HepG2 (cell line): ENCODE results near the gene ANXA10. TPM values are rescaled to one million over a fixed set of nuclear protein-coding genes. Genes with fewer than 3 reads are reported as not detected.

Experiments used
- ATAC-seq: fragments of 200-7000 bp; cut with Tn5 transposase; 3 replicates; pipeline ENCODE4 v1.9.1; 2020; ENCODE audit warnings: mild to moderate bottlenecking, moderate library complexity
- BruUV-seq: library from RNA; stranded (reverse); fragments of 400-500 nt; replicated peaks from 2 replicates; lab custom pipeline; 2021; lab: Mats Ljungman, UMichigan
- CTCF ChIA-PET: fragments of 300-600 bp; formaldehyde crosslinking; extraction: SDS; loops from one replicate; lab custom pipeline; 2021; ENCODE audit warnings: low total read pairs, inconsistent platforms, low intra/inter-chr PET ratio; lab: Yijun Ruan, JAX
- POLR2A ChIA-PET: fragments of 350-600 bp; sonication (Branson Sonifier 250); formaldehyde crosslinking; loops from one replicate; lab custom pipeline; 2020; ENCODE audit warnings: antibody characterized with exemption, inconsistent platforms; lab: Yijun Ruan, JAX
- DNase-seq: peaks from one replicate; pipeline ENCODE4 v3.0.0-alpha.2; 2015; ENCODE audit warnings: low spot score
- FAIRE-seq: peaks from 3 replicates; lab custom pipeline; 2011; peaks lifted over from hg19 to GRCh38; lab: Jason Lieb, UNC
- H2AFZ ChIP-seq: one replicate; pipeline ENCODE4 v1.6.1; 2011; ENCODE audit warnings: low read length, inconsistent platforms
- H3K27ac ChIP-seq: fragments of 300-600 bp; 3 replicates; pipeline ENCODE4 v1.8.0; 2011; ENCODE audit warnings: mixed run types, mild to moderate bottlenecking, mixed read lengths, low read length, inconsistent platforms; ENCODE audit not compliant: insufficient read depth; ENCODE audit errors: extremely low read length
- H3K27me3 ChIP-seq, 2 experiments: fragments of 200-600 bp in 1 of 2; 2 replicates in 1 of 2; 3 replicates in 1 of 2; pipeline versions ENCODE4 v1.6.0 to v1.8.0; 2011; ENCODE audit warnings: low read length in 2 of 2, mild to moderate bottlenecking in 2 of 2, moderate library complexity in 2 of 2, inconsistent platforms in 1 of 2; ENCODE audit not compliant: insufficient read depth in 2 of 2, control insufficient read depth in 1 of 2
- H3K36me3 ChIP-seq, 2 experiments: fragments of 200-600 bp in 1 of 2; replicated peaks in 1 of 2; 2 replicates in 1 of 2; 3 replicates in 1 of 2; pipeline versions ENCODE4 v1.5.1 to v1.8.0; 2011; ENCODE audit warnings: low read length in 2 of 2, inconsistent platforms in 1 of 2; ENCODE audit not compliant: insufficient read depth in 2 of 2, control insufficient read depth in 1 of 2
- H3K4me1 ChIP-seq: 2 replicates; pipeline ENCODE4 v1.5.1; 2012; ENCODE audit warnings: low read length, inconsistent platforms; ENCODE audit not compliant: insufficient read depth
- H3K4me2 ChIP-seq: 2 replicates; pipeline ENCODE4 v1.6.0; 2011; ENCODE audit warnings: low read depth, low read length, inconsistent platforms
- H3K4me3 ChIP-seq, 3 experiments: fragments of 200-600 bp in 1 of 3; sonication (generic), shearing (Covaris generic) in 1 of 3; replicated peaks in 1 of 3; 2 replicates each; pipeline ENCODE4 v1.5.1; 2011 to 2016; ENCODE audit warnings: low read length in 3 of 3, inconsistent platforms in 2 of 3, low read depth in 2 of 3, mild to moderate bottlenecking in 2 of 3, control low read depth in 1 of 3, mixed read lengths in 1 of 3; ENCODE audit not compliant: insufficient read depth in 1 of 3
- H3K79me2 ChIP-seq: one replicate; pipeline ENCODE4 v1.6.1; 2011; ENCODE audit warnings: low read length, inconsistent platforms; ENCODE audit not compliant: insufficient read depth
- H3K9ac ChIP-seq: 2 replicates; pipeline ENCODE4 v1.6.0; 2011; ENCODE audit warnings: mild to moderate bottlenecking, low read depth, low read length, inconsistent platforms; ENCODE audit not compliant: insufficient read depth
- H3K9me3 ChIP-seq: 2 replicates; pipeline ENCODE4 v1.5.1; 2012; ENCODE audit warnings: mild to moderate bottlenecking, low read length
- H4K20me1 ChIP-seq: 2 replicates; pipeline ENCODE4 v1.6.0; 2011; ENCODE audit warnings: inconsistent platforms, mild to moderate bottlenecking, low read length, moderate library complexity; ENCODE audit not compliant: insufficient read depth
- CBFB ChIP-seq: sonication (generic); formaldehyde crosslinking; IDR thresholded peaks from 2 replicates; pipeline ENCODE4 v1.4.0; 2020; ENCODE audit warnings: missing genetic modification reagents
- FOSL2 ChIP-seq: sonication (generic); formaldehyde crosslinking; IDR thresholded peaks from 2 replicates; pipeline ENCODE4 v1.4.0; 2020; ENCODE audit warnings: missing genetic modification reagents
- HNRNPUL1 ChIP-seq: fragments of 200-400 bp; formaldehyde crosslinking; IDR thresholded peaks from 2 replicates; pipeline ENCODE4 v1.6.1; 2017; ENCODE audit warnings: low read depth, mild to moderate bottlenecking, low read length, moderate library complexity
- IKZF1 ChIP-seq: fragments of 450-650 bp; IDR thresholded peaks from 2 replicates; pipeline ENCODE4 v1.7.1; 2016
- MIER3 ChIP-seq: IDR thresholded peaks from 2 replicates; pipeline ENCODE4 v1.6.1; 2016; ENCODE audit warnings: missing compliant biosample characterization, borderline replicate concordance
- NFE2 ChIP-seq: sonication (generic); formaldehyde crosslinking; IDR thresholded peaks from 2 replicates; pipeline ENCODE4 v1.4.0; 2020; ENCODE audit warnings: missing genetic modification reagents
- SAP130 ChIP-seq: IDR thresholded peaks from 2 replicates; pipeline ENCODE4 v1.6.1; 2016; ENCODE audit warnings: low read depth
- SETDB1 ChIP-seq: sonication (generic); formaldehyde crosslinking; IDR thresholded peaks from 2 replicates; pipeline ENCODE4 v1.5.1; 2020; ENCODE audit warnings: missing genetic modification reagents, mild to moderate bottlenecking, borderline replicate concordance
- SMYD3 ChIP-seq: sonication (generic); formaldehyde crosslinking; IDR thresholded peaks from 2 replicates; pipeline ENCODE4 v1.8.1; 2023; ENCODE audit warnings: mild to moderate bottlenecking, missing genetic modification reagents
- SSRP1 ChIP-seq: IDR thresholded peaks from 2 replicates; pipeline ENCODE4 v1.6.1; 2016; ENCODE audit warnings: control low read depth
- TOPORS ChIP-seq: sonication (generic); formaldehyde crosslinking; IDR thresholded peaks from 2 replicates; pipeline ENCODE4 v1.8.0; 2023; ENCODE audit warnings: mild to moderate bottlenecking, missing genetic modification reagents
- ZFX ChIP-seq: sonication (generic); formaldehyde crosslinking; IDR thresholded peaks from 2 replicates; pipeline ENCODE4 v1.4.0; 2020; ENCODE audit warnings: mild to moderate bottlenecking, low read depth, missing genetic modification reagents, moderate library complexity
- ZMYM4 ChIP-seq: sonication (generic); formaldehyde crosslinking; IDR thresholded peaks from 2 replicates; pipeline ENCODE4 v1.8.1; 2023; ENCODE audit warnings: mild to moderate bottlenecking, missing genetic modification reagents
- ZNF224 ChIP-seq: sonication (generic); formaldehyde crosslinking; IDR thresholded peaks from 2 replicates; pipeline ENCODE4 v1.5.0; 2020; ENCODE audit warnings: mild to moderate bottlenecking, missing genetic modification reagents
- ZNF337 ChIP-seq: sonication (generic); formaldehyde crosslinking; IDR thresholded peaks from 2 replicates; pipeline ENCODE4 v1.5.1; 2020; ENCODE audit warnings: missing genetic modification reagents, low read depth, mild to moderate bottlenecking, borderline replicate concordance
- ZNF431 ChIP-seq: sonication (generic); formaldehyde crosslinking; IDR thresholded peaks from 2 replicates; pipeline ENCODE4 v1.9.0; 2022; ENCODE audit warnings: missing genetic modification reagents, low read depth, mild to moderate bottlenecking, borderline replicate concordance
- ZNF556 ChIP-seq: sonication (generic); formaldehyde crosslinking; IDR thresholded peaks from 2 replicates; pipeline ENCODE4 v1.4.0; 2020; ENCODE audit warnings: mild to moderate bottlenecking, missing genetic modification reagents, borderline replicate concordance
- ZNF83 ChIP-seq: sonication (generic); formaldehyde crosslinking; IDR thresholded peaks from 2 replicates; pipeline ENCODE4 v1.4.0; 2020; ENCODE audit warnings: missing genetic modification reagents, mild to moderate bottlenecking, borderline replicate concordance
- WGBS: methylation state at CpG from one replicate; pipeline ENCODE4 v1.1.6; 2017; ENCODE audit warnings: low lambda C conversion rate; 5-methylcytosine and 5-hydroxymethylcytosine counted together
- in situ Hi-C: cut with HindIII; loops from 2 replicates; pipeline ENCODE4 v1.10.0; 2017; ENCODE audit warnings: low pct_unique_long_range_greater_than_20kb; ENCODE audit not compliant: extremely low pct_ligation_motif_present
- intact Hi-C: fragments of 100-400 bp; cut with micrococcal nuclease; formaldehyde crosslinking; loops from one replicate; pipeline ENCODE4 v1.10.0; 2022; ENCODE audit not compliant: unreplicated experiment
- polyA plus RNA-seq, 8 experiments: library from polyadenylated mRNA; depleted of rRNA in 3 of 8; stranded (reverse) in 7 of 8; unstranded in 1 of 8; fragments of >200 nt; fragmentation: Illumina TruSeq in 4 of 8; extraction: Trizol in 4 of 8; gene quantifications; 2 replicates each; pipeline versions ENCODE4 v1.2.1 to v1.2.3, GENCODE V29; 2011 to 2016; ENCODE audit warnings: low read depth in 4 of 8, missing spikeins in 1 of 8, mixed read lengths in 1 of 8; ENCODE audit not compliant: insufficient read depth in 1 of 8
- total RNA-seq, 5 experiments: library from RNA; depleted of rRNA; stranded (reverse); fragments of >200 nt; fragmentation: Illumina TruSeq; extraction: Trizol; gene quantifications; 2 replicates each; pipeline ENCODE4 v1.2.3, GENCODE V29; 2016; ENCODE audit warnings: low read depth in 1 of 5
- TF ChIP-seq, protein P1 (sequence below): sonication (generic); formaldehyde crosslinking; IDR thresholded peaks from 2 replicates; pipeline ENCODE4 v1.5.1; 2020; ENCODE audit warnings: mild to moderate bottlenecking, moderate library complexity, missing genetic modification reagents
- TF ChIP-seq, protein P2 (sequence below): sonication (generic); formaldehyde crosslinking; conservative IDR thresholded peaks from 2 replicates; pipeline ENCODE4 v1.4.0; 2020; ENCODE audit warnings: missing genetic modification reagents

ANXA10 gene
- total and polyA plus RNA-seq, 2 of the 13 experiments (the other 11 are each of a cell fraction or from before 2014, with no cell fraction given), result 0.08 TPM; not detected in 1

DNA sequence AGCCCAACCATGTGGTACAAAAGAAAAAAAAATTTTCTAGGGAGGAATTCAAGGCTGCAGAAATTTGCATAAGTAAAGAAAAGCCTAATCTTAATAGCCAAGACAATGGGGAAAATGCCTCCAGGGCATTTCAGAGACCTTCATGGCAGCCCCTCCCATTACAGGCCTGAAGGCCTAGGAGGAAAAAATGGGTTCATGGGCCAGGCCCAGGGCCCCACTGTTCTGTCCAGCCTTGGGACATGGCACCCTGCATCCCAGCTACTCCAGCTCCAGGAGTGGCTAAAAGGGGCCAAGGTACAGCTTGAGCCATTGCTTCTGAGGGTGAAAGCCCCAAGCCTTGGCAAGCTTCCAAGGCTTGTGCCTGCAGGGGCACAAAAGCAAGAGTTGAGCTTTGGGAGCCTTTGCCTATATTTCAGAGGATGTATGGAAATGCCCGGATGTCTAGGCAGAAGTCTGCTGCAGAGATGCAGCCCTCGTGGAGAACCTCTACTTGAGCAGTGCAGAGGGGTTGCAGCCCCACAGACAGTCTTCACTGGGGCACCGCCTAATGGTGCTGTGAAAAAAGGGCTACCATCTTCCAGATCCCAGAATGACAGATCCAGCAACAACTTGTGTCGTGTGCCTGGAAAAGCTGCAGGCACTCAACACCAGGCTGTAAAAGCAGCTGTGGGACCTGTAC lies 111.0 kb downstream of the ANXA10 start (continued):
- TF ChIP-seq TOPORS, result no peak
- TF ChIP-seq, all 625 proteins: peak for 0

DNA sequence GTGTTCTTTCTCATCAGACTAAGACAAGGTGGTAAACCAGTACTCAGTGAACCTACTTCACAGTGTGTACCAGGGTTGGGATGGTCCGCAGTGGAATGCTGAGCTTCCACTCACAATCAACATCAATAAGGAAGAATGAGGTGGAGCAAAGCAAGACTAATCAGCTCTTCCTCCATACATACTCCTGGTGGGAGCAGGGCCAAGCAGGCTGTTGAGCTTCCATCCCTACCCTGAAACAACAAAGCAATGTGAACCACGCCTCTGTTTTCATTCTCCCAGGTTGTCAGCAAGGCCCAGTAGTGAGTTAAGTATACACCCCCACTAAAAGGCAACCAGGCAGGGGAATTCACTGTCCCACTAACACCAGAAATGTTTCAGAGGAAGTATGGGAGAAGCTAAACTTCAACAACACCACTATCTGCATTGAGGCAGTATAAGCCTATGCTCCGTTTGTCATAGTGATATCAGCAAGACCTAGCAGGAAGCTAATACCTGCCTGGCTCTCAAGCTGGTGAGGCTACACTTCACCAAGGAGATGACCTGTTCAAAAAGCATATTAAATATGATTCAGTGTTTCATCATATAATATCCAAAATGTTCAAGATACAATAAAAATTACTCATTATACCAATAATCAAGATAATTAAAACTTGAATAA lies 116.7 kb downstream of the ANXA10 start:
- POLR2A ChIA-PET, result no interaction called here
- Histone ChIP-seq H3K4me2 (no peak overlapping the region), H3K36me3 (no peaks in the 10 kb centered on the region), H3K4me1 (no peaks in the 10 kb centered on the region), H4K20me1 (no peaks in the 10 kb centered on the region), H3K79me2 (no peaks in the 10 kb centered on the region), H2AFZ (no peak overlapping the region), H3K9ac (no peak overlapping the region), H3K4me3 (no peak overlapping the region), H3K27me3 (no peaks in the 10 kb centered on the region), H3K27ac (no peak overlapping the region), H3K9me3 (peaks cover 11% of the 10 kb centered on the region)
- CTCF ChIA-PET, result no interaction called here
- ATAC-seq (no peak), DNase-seq (no peak), FAIRE-seq (no peak)
- no TSS peak for BruUV-seq
- intact Hi-C loops, result no loop called here
- 32% methylated on average over 2 of the region's 3 CpGs for WGBS
- in situ Hi-C loops, result no loop called here
- TF ChIP-seq ZNF224 (CRISPR knock-in tag), result no peak
- TF ChIP-seq, protein P1, sequence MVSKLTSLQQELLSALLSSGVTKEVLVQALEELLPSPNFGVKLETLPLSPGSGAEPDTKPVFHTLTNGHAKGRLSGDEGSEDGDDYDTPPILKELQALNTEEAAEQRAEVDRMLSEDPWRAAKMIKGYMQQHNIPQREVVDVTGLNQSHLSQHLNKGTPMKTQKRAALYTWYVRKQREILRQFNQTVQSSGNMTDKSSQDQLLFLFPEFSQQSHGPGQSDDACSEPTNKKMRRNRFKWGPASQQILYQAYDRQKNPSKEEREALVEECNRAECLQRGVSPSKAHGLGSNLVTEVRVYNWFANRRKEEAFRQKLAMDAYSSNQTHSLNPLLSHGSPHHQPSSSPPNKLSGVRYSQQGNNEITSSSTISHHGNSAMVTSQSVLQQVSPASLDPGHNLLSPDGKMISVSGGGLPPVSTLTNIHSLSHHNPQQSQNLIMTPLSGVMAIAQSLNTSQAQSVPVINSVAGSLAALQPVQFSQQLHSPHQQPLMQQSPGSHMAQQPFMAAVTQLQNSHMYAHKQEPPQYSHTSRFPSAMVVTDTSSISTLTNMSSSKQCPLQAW (CRISPR knock-in tag), result no peak
- no peak for TF ChIP-seq SMYD3
- no peak for TF ChIP-seq FOSL2 (CRISPR knock-in tag)
- no peak for TF ChIP-seq ZNF83 (CRISPR knock-in tag)
- no peak for TF ChIP-seq ZNF431 (CRISPR knock-in tag)
- no peak for TF ChIP-seq NFE2
- no peak for TF ChIP-seq MIER3 (CRISPR knock-in tag)
- TF ChIP-seq ZMYM4 (CRISPR knock-in tag), result no peak
- no peak for TF ChIP-seq ZNF556
- no peak for TF ChIP-seq CBFB (CRISPR knock-in tag)
- TF ChIP-seq ZFX (CRISPR knock-in tag), result no peak
- TF ChIP-seq, protein P2, sequence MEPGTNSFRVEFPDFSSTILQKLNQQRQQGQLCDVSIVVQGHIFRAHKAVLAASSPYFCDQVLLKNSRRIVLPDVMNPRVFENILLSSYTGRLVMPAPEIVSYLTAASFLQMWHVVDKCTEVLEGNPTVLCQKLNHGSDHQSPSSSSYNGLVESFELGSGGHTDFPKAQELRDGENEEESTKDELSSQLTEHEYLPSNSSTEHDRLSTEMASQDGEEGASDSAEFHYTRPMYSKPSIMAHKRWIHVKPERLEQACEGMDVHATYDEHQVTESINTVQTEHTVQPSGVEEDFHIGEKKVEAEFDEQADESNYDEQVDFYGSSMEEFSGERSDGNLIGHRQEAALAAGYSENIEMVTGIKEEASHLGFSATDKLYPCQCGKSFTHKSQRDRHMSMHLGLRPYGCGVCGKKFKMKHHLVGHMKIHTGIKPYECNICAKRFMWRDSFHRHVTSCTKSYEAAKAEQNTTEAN (CRISPR knock-in tag), result no peak
- TF ChIP-seq ZNF337, result no peak
- TF ChIP-seq SETDB1, result no peak
- TF ChIP-seq IKZF1, result no peak
- TF ChIP-seq HNRNPUL1, result no peak
- TF ChIP-seq SSRP1 (CRISPR knock-in tag), result no peak
- no peak for TF ChIP-seq SAP130
